ENCODE data around the gene UBE2B. TPM values are rescaled to one million over a fixed set of nuclear protein-coding genes. Genes with fewer than 3 reads are reported as not detected.

UBE2B gene
- total RNA-seq, 2 donors from 2014 or later, result 54.5 to 62.0 TPM

GRCh38 chr5:134355681-134356080 is 15.7 kb upstream of the UBE2B start:
- no peaks in the 10 kb centered on the region for H3K9me3 Mint-ChIP-seq
- H3K36me3 Mint-ChIP-seq (ENCODE audit: low read depth), result peaks cover 7% of the 10 kb centered on the region
- H3K9me3 ChIP-seq (ENCODE audit: control insufficient read depth, low read length), result no peaks in the 10 kb centered on the region
- WGBS, 2 experiments (ENCODE audit: insufficient coverage in 1 of 2, insufficient read length in 1 of 2), result 86 to 96% methylated on average over 1 to 5 of the region's 5 CpGs
- H3K9ac ChIP-seq (ENCODE audit: extremely low read depth, low read length, poor library complexity, severe bottlenecking), result no peak overlapping the region
- H3K4me3 Mint-ChIP-seq, result no peak overlapping the region
- DNase-seq, result no peak
- H3K4me3 ChIP-seq (ENCODE audit: low read length), result no peak overlapping the region
- H3K27ac Mint-ChIP-seq, result no peak overlapping the region
- H3K27me3 ChIP-seq (ENCODE audit: control insufficient read depth, insufficient read depth, low read length, poor library complexity, severe bottlenecking), result no peaks in the 10 kb centered on the region
- no peaks in the 10 kb centered on the region for H3K36me3 ChIP-seq (ENCODE audit: control insufficient read depth, insufficient read depth, low read length)
- no peaks in the 10 kb centered on the region for H3K4me1 ChIP-seq (ENCODE audit: control insufficient read depth, insufficient read depth, low read length)
- TF ChIP-seq, protein P1, sequence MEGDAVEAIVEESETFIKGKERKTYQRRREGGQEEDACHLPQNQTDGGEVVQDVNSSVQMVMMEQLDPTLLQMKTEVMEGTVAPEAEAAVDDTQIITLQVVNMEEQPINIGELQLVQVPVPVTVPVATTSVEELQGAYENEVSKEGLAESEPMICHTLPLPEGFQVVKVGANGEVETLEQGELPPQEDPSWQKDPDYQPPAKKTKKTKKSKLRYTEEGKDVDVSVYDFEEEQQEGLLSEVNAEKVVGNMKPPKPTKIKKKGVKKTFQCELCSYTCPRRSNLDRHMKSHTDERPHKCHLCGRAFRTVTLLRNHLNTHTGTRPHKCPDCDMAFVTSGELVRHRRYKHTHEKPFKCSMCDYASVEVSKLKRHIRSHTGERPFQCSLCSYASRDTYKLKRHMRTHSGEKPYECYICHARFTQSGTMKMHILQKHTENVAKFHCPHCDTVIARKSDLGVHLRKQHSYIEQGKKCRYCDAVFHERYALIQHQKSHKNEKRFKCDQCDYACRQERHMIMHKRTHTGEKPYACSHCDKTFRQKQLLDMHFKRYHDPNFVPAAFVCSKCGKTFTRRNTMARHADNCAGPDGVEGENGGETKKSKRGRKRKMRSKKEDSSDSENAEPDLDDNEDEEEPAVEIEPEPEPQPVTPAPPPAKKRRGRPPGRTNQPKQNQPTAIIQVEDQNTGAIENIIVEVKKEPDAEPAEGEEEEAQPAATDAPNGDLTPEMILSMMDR (conservative IDR thresholded peaks at IDR 0.05), result no peak
- no peaks in the 10 kb centered on the region for H3K4me1 Mint-ChIP-seq
- H3K27ac ChIP-seq (ENCODE audit: low read depth, low read length), result no peak overlapping the region
- no peaks in the 10 kb centered on the region for H3K27me3 Mint-ChIP-seq (ENCODE audit: insufficient read depth)

DNA sequence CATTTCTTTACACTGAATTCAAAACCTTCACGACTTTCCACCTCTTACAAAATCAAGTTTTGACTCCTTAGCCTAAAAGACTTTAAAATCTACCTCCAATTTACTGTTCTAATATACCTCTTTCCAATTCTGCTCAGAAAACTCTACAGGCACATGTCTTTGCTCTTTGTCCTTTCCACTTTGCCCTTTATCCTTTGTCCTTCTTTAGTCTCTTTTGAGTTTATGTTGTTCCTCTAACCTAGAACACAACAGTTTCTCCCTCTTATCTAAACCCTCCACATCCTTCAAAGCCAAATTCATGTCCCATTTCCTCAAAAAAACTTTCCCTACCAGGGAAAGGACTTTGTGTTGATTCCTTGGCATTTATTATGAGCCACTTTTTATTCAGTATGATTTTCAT is 5.8 kb upstream of the UBE2B start:
- TF ChIP-seq, protein P1 (conservative IDR thresholded peaks at IDR 0.05), result no peak
- H3K9me3 Mint-ChIP-seq, result peaks cover 11% of the 10 kb centered on the region
- 88 to 89% methylated on average over 1 of the region's 1 CpG for WGBS, 2 experiments (ENCODE audit: insufficient coverage in 1 of 2, insufficient read length in 1 of 2)
- peaks cover 11% of the 10 kb centered on the region for H3K9me3 ChIP-seq (ENCODE audit: control insufficient read depth, low read length)
- H3K36me3 Mint-ChIP-seq (ENCODE audit: low read depth), result peaks cover 15% of the 10 kb centered on the region
- no peak for DNase-seq
- H3K36me3 ChIP-seq (ENCODE audit: control insufficient read depth, insufficient read depth, low read length), result peaks cover 7% of the 10 kb centered on the region
- peaks cover 5% of the 10 kb centered on the region for H3K4me1 Mint-ChIP-seq
- peak overlapping the region; percentile 2 for H3K4me3 Mint-ChIP-seq
- H3K27ac ChIP-seq (ENCODE audit: low read depth, low read length), result no peak overlapping the region
- no peak overlapping the region for H3K9ac ChIP-seq (ENCODE audit: extremely low read depth, low read length, poor library complexity, severe bottlenecking)
- H3K27me3 ChIP-seq (ENCODE audit: control insufficient read depth, insufficient read depth, low read length, poor library complexity, severe bottlenecking), result no peaks in the 10 kb centered on the region
- peaks cover 2% of the 10 kb centered on the region for H3K27me3 Mint-ChIP-seq (ENCODE audit: insufficient read depth)
- no peak overlapping the region for H3K27ac Mint-ChIP-seq
- H3K4me1 ChIP-seq (ENCODE audit: control insufficient read depth, insufficient read depth, low read length), result peaks cover 3% of the 10 kb centered on the region
- H3K4me3 ChIP-seq (ENCODE audit: low read length), result peak overlapping the region; percentile 99

DNA sequence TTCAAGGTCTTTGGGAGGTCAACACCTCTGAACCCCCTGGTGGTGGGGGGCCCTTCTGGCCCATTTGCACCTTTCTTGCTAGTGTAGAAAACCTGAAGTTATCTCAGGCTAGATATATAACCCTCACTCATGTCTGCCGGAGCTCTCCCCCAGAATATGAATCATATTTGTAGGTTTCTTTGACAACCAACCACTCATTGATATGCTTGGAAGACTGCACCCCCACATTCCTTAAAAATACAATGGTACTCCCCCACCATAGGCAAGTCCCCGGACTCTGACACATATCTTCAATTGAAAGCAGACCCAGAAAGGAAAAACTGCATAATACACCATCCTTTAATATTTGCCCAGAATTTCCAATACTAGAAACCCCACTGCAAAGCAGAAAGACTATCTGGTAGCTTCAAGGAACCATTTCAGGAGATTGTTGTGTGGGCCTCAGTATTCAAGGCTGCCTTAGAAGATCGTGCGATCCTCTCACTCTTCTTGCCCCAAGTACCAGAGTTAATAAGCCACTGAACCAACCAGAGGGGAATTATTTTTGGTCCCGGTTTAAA is 978 bp upstream of the UBE2B start:
- peaks cover 14% of the 10 kb centered on the region for H3K4me1 Mint-ChIP-seq
- Histone ChIP-seq H3K27me3 (ENCODE audit: control insufficient read depth, insufficient read depth, low read length, poor library complexity, severe bottlenecking) (no peaks in the 10 kb centered on the region), H3K9me3 (ENCODE audit: control insufficient read depth, low read length) (peaks cover 11% of the 10 kb centered on the region), H3K27ac (ENCODE audit: low read depth, low read length) (no peak overlapping the region), H3K4me3 (ENCODE audit: low read length) (peak overlapping the region; percentile 98), H3K4me1 (ENCODE audit: control insufficient read depth, insufficient read depth, low read length) (peaks cover 3% of the 10 kb centered on the region), H3K36me3 (ENCODE audit: control insufficient read depth, insufficient read depth, low read length) (peaks cover 22% of the 10 kb centered on the region), H3K9ac (ENCODE audit: extremely low read depth, low read length, poor library complexity, severe bottlenecking) (peak overlapping the region; percentile 98)
- peaks cover 28% of the 10 kb centered on the region for H3K36me3 Mint-ChIP-seq (ENCODE audit: low read depth)
- no peak for DNase-seq
- H3K9me3 Mint-ChIP-seq, result peaks cover 11% of the 10 kb centered on the region
- peaks cover 2% of the 10 kb centered on the region for H3K27me3 Mint-ChIP-seq (ENCODE audit: insufficient read depth)
- peak overlapping the region; percentile 99 for H3K4me3 Mint-ChIP-seq
- WGBS, 2 experiments (ENCODE audit: insufficient coverage in 1 of 2, insufficient read length in 1 of 2), result 58% methylated on average over 5 of the region's 5 CpGs; no CpG with 5 or more reads in 1 of the 2 experiments
- H3K27ac Mint-ChIP-seq, result peak overlapping the region; percentile 99
- TF ChIP-seq, protein P1 (conservative IDR thresholded peaks at IDR 0.05), result no peak
